ENCODE measurements around the gene C22orf39.

- TF ChIP-seq CTCF (IDR thresholded peaks at IDR 0.05) = peak; percentile 41
- TF ChIP-seq EZH2 (IDR thresholded peaks at IDR 0.05; ENCODE audit: borderline replicate concordance, insufficient read depth, low read depth, low read length, poor library complexity, severe bottlenecking) = no peak
Measured at GRCh38 chr22:19477321-19478044, 30.0 kb upstream of the C22orf39 start.

Measured in B cell (primary cell).